Islet of Langerhans (tissue), 1 donor: Measurements from ENCODE around the gene TFF1.

Experiments used
- FAIRE-seq: peaks from one replicate; lab custom pipeline; 2011; peaks lifted over from hg19 to GRCh38; lab: Jason Lieb, UNC

The TFF1 gene

GRCh38 chr21:42343101-42343500 is 23.2 kb downstream of the TFF1 start:
- FAIRE-seq, result no peak

- FAIRE-seq, result no peak
Observed at GRCh38 chr21:42341776-42342542, 24.4 kb downstream of the TFF1 start.

- FAIRE-seq, result no peak
Observed at GRCh38 chr21:42340187-42341050, 25.9 kb downstream of the TFF1 start.

GRCh38 chr21:42338729-42339715 is 27.3 kb downstream of the TFF1 start:
- no peak for FAIRE-seq

GRCh38 chr21:42337830-42338728 is 28.3 kb downstream of the TFF1 start:
- FAIRE-seq, result peak; percentile 43

GRCh38 chr21:42337276-42337675 is 29.1 kb downstream of the TFF1 start:
- no peak for FAIRE-seq

- FAIRE-seq, result no peak
Observed at GRCh38 chr21:42336054-42336453, 30.3 kb downstream of the TFF1 start.

GRCh38 chr21:42332557-42333317 is 33.6 kb downstream of the TFF1 start:
- no peak for FAIRE-seq

GRCh38 chr21:42331660-42332059 is 34.7 kb downstream of the TFF1 start:
- FAIRE-seq, result no peak

- no peak for FAIRE-seq
Observed at GRCh38 chr21:42330380-42331371, 35.7 kb downstream of the TFF1 start.

GRCh38 chr21:42324896-42325295 is 41.4 kb downstream of the TFF1 start:
- no peak for FAIRE-seq

- no peak for FAIRE-seq
Observed at GRCh38 chr21:42321845-42322244, 44.5 kb downstream of the TFF1 start.

- FAIRE-seq, result no peak
Observed at GRCh38 chr21:42321231-42321630, 45.1 kb downstream of the TFF1 start.

GRCh38 chr21:42320791-42321190 is 45.5 kb downstream of the TFF1 start:
- FAIRE-seq, result no peak

GRCh38 chr21:42319851-42320572 is 46.3 kb downstream of the TFF1 start:
- FAIRE-seq, result no peak

GRCh38 chr21:42319376-42319775 is 47.0 kb downstream of the TFF1 start:
- FAIRE-seq, result no peak

GRCh38 chr21:42317826-42318746 is 48.2 kb downstream of the TFF1 start:
- FAIRE-seq, result no peak
